Measurements from ENCODE around the gene PLIN5. TPM values are rescaled to one million over a fixed set of nuclear protein-coding genes. Genes with fewer than 3 reads are reported as not detected.
"Not testable (repeated sequence)": the region's sequence is repeated elsewhere in the genome, so short reads cannot be mapped to it uniquely, and the experiment has no call there.

PLIN5 gene
- total RNA-seq, 1 donor from 2014 or later = 25.1 TPM

- intact Hi-C loops (cut with DNase I) = no loop called here
- no peak for DNase-seq (ENCODE audit: low spot score)
Observed at GRCh38 chr19:4570916-4571304, 35.9 kb upstream of the PLIN5 start.

- no peak for DNase-seq (ENCODE audit: low spot score)
- intact Hi-C loops (cut with DNase I) = no loop called here
Observed at GRCh38 chr19:4570402-4570801, 35.4 kb upstream of the PLIN5 start.

GRCh38 chr19:4568886-4569285 is 33.9 kb upstream of the PLIN5 start:
- intact Hi-C loops (cut with DNase I) = no loop called here
- DNase-seq (ENCODE audit: low spot score) = no peak

- DNase-seq (ENCODE audit: low spot score) = peak; percentile 87
- intact Hi-C loops (cut with DNase I) = no loop called here
Observed at GRCh38 chr19:4567584-4568071, 32.6 kb upstream of the PLIN5 start.

- DNase-seq (ENCODE audit: low spot score) = no peak
- intact Hi-C loops (cut with DNase I) = no loop called here
Observed at GRCh38 chr19:4566402-4567051, 31.5 kb upstream of the PLIN5 start.

- intact Hi-C loops (cut with DNase I); DNase-seq (ENCODE audit: low spot score): not testable (repeated sequence)
Observed at GRCh38 chr19:4563562-4563961, 28.5 kb upstream of the PLIN5 start.

- DNase-seq (ENCODE audit: low spot score); intact Hi-C loops (cut with DNase I): not testable (repeated sequence)
Observed at GRCh38 chr19:4562085-4562484, 27.1 kb upstream of the PLIN5 start.

- peak; percentile 90 for DNase-seq (ENCODE audit: low spot score)
- intact Hi-C loops (cut with DNase I) = loop anchor here (5.0 kb wide), 1 partner anchor 78 kb away; the partner anchor contains the start of gene TNFAIP8L1
Observed at GRCh38 chr19:4559569-4559968, 24.5 kb upstream of the PLIN5 start, which contains the start of gene SEMA6B. Gene SEMA6B (minus strand): TSS chr19:4559684. CDS start chr19:4558457, 1,227 bp downstream.

- no peak for DNase-seq (ENCODE audit: low spot score)
- intact Hi-C loops (cut with DNase I) = loop anchor here (5.0 kb wide), 1 partner anchor 79 kb away; the partner anchor contains the start of gene TNFAIP8L1
Observed at GRCh38 chr19:4557971-4558941, 23.2 kb upstream of the PLIN5 start.

GRCh38 chr19:4557144-4557970 is 22.3 kb upstream of the PLIN5 start:
- intact Hi-C loops (cut with DNase I) = loop anchor here (5.0 kb wide), 1 partner anchor 80 kb away; the partner anchor contains the start of gene TNFAIP8L1

GRCh38 chr19:4556597-4557127 is 21.6 kb upstream of the PLIN5 start:
- intact Hi-C loops (cut with DNase I) = loop anchor here (5.0 kb wide), 1 partner anchor 81 kb away; the partner anchor contains the start of gene TNFAIP8L1
- no peak for DNase-seq (ENCODE audit: low spot score)

More at GRCh38 chr19:4557144-4557970, 22.3 kb upstream of the PLIN5 start:
- DNase-seq (ENCODE audit: low spot score) = no peak

GRCh38 chr19:4555657-4556561 is 20.9 kb upstream of the PLIN5 start:
- intact Hi-C loops (cut with DNase I) = loop anchor here (5.0 kb wide), 1 partner anchor 81 kb away; the partner anchor contains the start of gene TNFAIP8L1
- DNase-seq (ENCODE audit: low spot score) = no peak

- intact Hi-C loops (cut with DNase I) = loop anchor here (5.0 kb wide), 1 partner anchor 83 kb away; the partner anchor contains the start of gene TNFAIP8L1
Observed at GRCh38 chr19:4554717-4555116, 19.7 kb upstream of the PLIN5 start.

GRCh38 chr19:4553775-4554174 is 18.8 kb upstream of the PLIN5 start:
- no peak for DNase-seq (ENCODE audit: low spot score)
- intact Hi-C loops (cut with DNase I) = no loop called here

More at GRCh38 chr19:4554717-4555116, 19.7 kb upstream of the PLIN5 start:
- no peak for DNase-seq (ENCODE audit: low spot score)

- no peak for DNase-seq (ENCODE audit: low spot score)
- intact Hi-C loops (cut with DNase I) = no loop called here
Observed at GRCh38 chr19:4553092-4553695, 18.2 kb upstream of the PLIN5 start.

- intact Hi-C loops (cut with DNase I) = no loop called here
- no peak for DNase-seq (ENCODE audit: low spot score)
Observed at GRCh38 chr19:4552525-4552819, 17.4 kb upstream of the PLIN5 start.

GRCh38 chr19:4550479-4551050 is 15.5 kb upstream of the PLIN5 start:
- DNase-seq (ENCODE audit: low spot score) = no peak
- intact Hi-C loops (cut with DNase I) = no loop called here

Data from cardiac septum (tissue), 1 donor.